ENCODE data around the gene PHF8. TPM values are rescaled to one million over a fixed set of nuclear protein-coding genes. Genes with fewer than 3 reads are reported as not detected.
A peak's percentile ranks its signal among the peaks of the same experiment; 100 is the strongest.

The PHF8 gene
- total RNA-seq, 1 donor from 2014 or later, result 12.6 TPM

- no peak for FAIRE-seq
- no peak overlapping the region for H3K4me3 ChIP-seq (ENCODE audit: low read depth, low read length)
- no peak for TF ChIP-seq CTCF (IDR thresholded peaks at IDR 0.05; ENCODE audit: insufficient read depth, low read length, severe bottlenecking)
- no peak for DNase-seq (ENCODE audit: low read depth)
- no peaks in the 10 kb centered on the region for H3K36me3 ChIP-seq (ENCODE audit: control insufficient read depth, insufficient read depth, low read length)
- H3K27me3 ChIP-seq (ENCODE audit: control insufficient read depth, insufficient read depth, low read length), result no peaks in the 10 kb centered on the region
Measured at GRCh38 chrX:54085666-54086065, 41.4 kb upstream of the PHF8 start.

- H3K27me3 ChIP-seq (ENCODE audit: control insufficient read depth, insufficient read depth, low read length), result no peaks in the 10 kb centered on the region
- DNase-seq (ENCODE audit: low read depth) (peak; percentile 80), FAIRE-seq (no peak)
- TF ChIP-seq CTCF (IDR thresholded peaks at IDR 0.05; ENCODE audit: insufficient read depth, low read length, severe bottlenecking), result no peak
- H3K4me3 ChIP-seq (ENCODE audit: low read depth, low read length), result no peak overlapping the region
- no peaks in the 10 kb centered on the region for H3K36me3 ChIP-seq (ENCODE audit: control insufficient read depth, insufficient read depth, low read length)
Measured at GRCh38 chrX:54076903-54077302, 32.6 kb upstream of the PHF8 start.

- DNase-seq (ENCODE audit: low read depth) (no peak), FAIRE-seq (no peak)
- no peak for TF ChIP-seq CTCF (IDR thresholded peaks at IDR 0.05; ENCODE audit: insufficient read depth, low read length, severe bottlenecking)
- no peaks in the 10 kb centered on the region for H3K36me3 ChIP-seq (ENCODE audit: control insufficient read depth, insufficient read depth, low read length)
- H3K27me3 ChIP-seq (ENCODE audit: control insufficient read depth, insufficient read depth, low read length), result no peaks in the 10 kb centered on the region
- no peak overlapping the region for H3K4me3 ChIP-seq (ENCODE audit: low read depth, low read length)
Measured at GRCh38 chrX:54074826-54075225, 30.6 kb upstream of the PHF8 start.

GRCh38 chrX:54067766-54068165 lies 23.5 kb upstream of the PHF8 start:
- Histone ChIP-seq H3K27me3 (ENCODE audit: control insufficient read depth, insufficient read depth, low read length) (no peaks in the 10 kb centered on the region), H3K4me3 (ENCODE audit: low read depth, low read length) (no peak overlapping the region), H3K36me3 (ENCODE audit: control insufficient read depth, insufficient read depth, low read length) (no peaks in the 10 kb centered on the region)
- DNase-seq (ENCODE audit: low read depth) (no peak), FAIRE-seq (no peak)
- no peak for TF ChIP-seq CTCF (IDR thresholded peaks at IDR 0.05; ENCODE audit: insufficient read depth, low read length, severe bottlenecking)

GRCh38 chrX:54066841-54067240 lies 22.6 kb upstream of the PHF8 start:
- no peaks in the 10 kb centered on the region for H3K36me3 ChIP-seq (ENCODE audit: control insufficient read depth, insufficient read depth, low read length)
- no peak overlapping the region for H3K4me3 ChIP-seq (ENCODE audit: low read depth, low read length)
- no peak for TF ChIP-seq CTCF (IDR thresholded peaks at IDR 0.05; ENCODE audit: insufficient read depth, low read length, severe bottlenecking)
- FAIRE-seq (no peak), DNase-seq (ENCODE audit: low read depth) (peak; percentile 33)
- no peaks in the 10 kb centered on the region for H3K27me3 ChIP-seq (ENCODE audit: control insufficient read depth, insufficient read depth, low read length)

- Histone ChIP-seq H3K4me3 (ENCODE audit: low read depth, low read length) (no peak overlapping the region), H3K36me3 (ENCODE audit: control insufficient read depth, insufficient read depth, low read length) (no peaks in the 10 kb centered on the region), H3K27me3 (ENCODE audit: control insufficient read depth, insufficient read depth, low read length) (no peaks in the 10 kb centered on the region)
- no peak for TF ChIP-seq CTCF (IDR thresholded peaks at IDR 0.05; ENCODE audit: insufficient read depth, low read length, severe bottlenecking)
- FAIRE-seq (no peak), DNase-seq (ENCODE audit: low read depth) (no peak)
Measured at GRCh38 chrX:54064564-54064963, 20.3 kb upstream of the PHF8 start.

Data from bronchial epithelial cell (primary cell).